ENCODE data around the gene ACR.
A peak's percentile ranks its signal among the peaks of the same experiment; 100 is the strongest.

Gene ACR

GRCh38 chr22:50699001-50699755 lies 38.8 kb upstream of the ACR start:
- no peak for ATAC-seq (replicated peaks; ENCODE audit: extremely low read depth, poor library complexity, severe bottlenecking)
- peaks cover 9% of the 10 kb centered on the region for H3K4me1 Mint-ChIP-seq
- no peak for DNase-seq (ENCODE audit: low spot score in 2 of 2)
- no peak overlapping the region for H3K4me3 Mint-ChIP-seq
- H3K36me3 Mint-ChIP-seq (ENCODE audit: insufficient read depth) = peaks cover 1% of the 10 kb centered on the region
- H3K27ac Mint-ChIP-seq (ENCODE audit: low read depth) = no peak overlapping the region
- no peaks in the 10 kb centered on the region for H3K27me3 Mint-ChIP-seq
- H3K9me3 Mint-ChIP-seq = no peaks in the 10 kb centered on the region

GRCh38 chr22:50699756-50700386 lies 38.1 kb upstream of the ACR start:
- Mint-ChIP-seq H3K27me3 (no peaks in the 10 kb centered on the region), H3K4me3 (no peak overlapping the region), H3K4me1 (peaks cover 9% of the 10 kb centered on the region), H3K36me3 (ENCODE audit: insufficient read depth) (peaks cover 1% of the 10 kb centered on the region), H3K27ac (ENCODE audit: low read depth) (no peak overlapping the region), H3K9me3 (no peaks in the 10 kb centered on the region)
- no peak for ATAC-seq (replicated peaks; ENCODE audit: extremely low read depth, poor library complexity, severe bottlenecking)
- DNase-seq (ENCODE audit: low spot score in 2 of 2) = no peak

GRCh38 chr22:50700387-50701075 lies 37.5 kb upstream of the ACR start:
- Mint-ChIP-seq H3K27me3 (no peaks in the 10 kb centered on the region), H3K9me3 (no peaks in the 10 kb centered on the region), H3K27ac (ENCODE audit: low read depth) (no peak overlapping the region), H3K36me3 (ENCODE audit: insufficient read depth) (peaks cover 1% of the 10 kb centered on the region), H3K4me1 (peaks cover 9% of the 10 kb centered on the region), H3K4me3 (no peak overlapping the region)
- ATAC-seq (replicated peaks; ENCODE audit: extremely low read depth, poor library complexity, severe bottlenecking) = no peak
- DNase-seq (ENCODE audit: low spot score in 2 of 2) = no peak

- no peak for DNase-seq (ENCODE audit: low spot score in 2 of 2)
- no peaks in the 10 kb centered on the region for H3K9me3 Mint-ChIP-seq
- H3K36me3 Mint-ChIP-seq (ENCODE audit: insufficient read depth) = peaks cover 1% of the 10 kb centered on the region
- no peak for ATAC-seq (replicated peaks; ENCODE audit: extremely low read depth, poor library complexity, severe bottlenecking)
- no peak overlapping the region for H3K4me3 Mint-ChIP-seq
- H3K27ac Mint-ChIP-seq (ENCODE audit: low read depth) = no peak overlapping the region
- no peaks in the 10 kb centered on the region for H3K27me3 Mint-ChIP-seq
- peaks cover 9% of the 10 kb centered on the region for H3K4me1 Mint-ChIP-seq
Observed at GRCh38 chr22:50701076-50701419, 37.0 kb upstream of the ACR start.

DNA sequence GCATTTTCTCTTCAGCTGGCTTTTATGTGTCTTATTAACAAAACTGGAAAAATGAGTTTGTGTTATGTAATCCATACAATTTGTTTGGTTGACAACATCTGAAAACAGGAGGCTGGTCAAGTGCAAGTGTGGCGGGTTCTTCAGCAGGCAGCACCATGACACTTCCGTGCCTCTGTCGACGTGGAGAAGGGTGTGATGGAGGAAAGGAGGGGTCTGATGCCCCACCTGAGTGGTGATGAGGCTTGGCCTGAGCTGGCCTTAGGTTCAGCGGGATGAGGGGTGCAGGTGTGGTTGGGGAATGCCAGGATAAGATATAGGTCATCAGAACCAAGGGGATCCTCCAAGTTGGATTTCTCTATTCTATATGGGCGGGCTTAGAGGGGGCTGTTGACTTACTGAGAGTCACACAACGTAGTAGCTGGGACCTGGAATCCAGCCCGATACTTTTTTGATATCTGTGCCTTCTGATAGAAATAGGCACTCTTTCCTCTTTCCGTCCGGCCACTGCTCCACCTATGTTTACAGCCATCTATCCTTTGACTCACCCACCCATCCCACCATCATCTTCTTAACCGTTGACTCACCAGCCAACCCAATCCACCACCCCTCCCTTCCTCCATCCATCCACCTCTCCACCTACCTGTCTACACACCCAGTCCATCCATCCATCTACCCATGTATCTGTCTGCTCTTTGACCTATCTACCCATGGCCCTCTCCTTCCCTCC lies 36.4 kb upstream of the ACR start:
- Mint-ChIP-seq H3K36me3 (ENCODE audit: insufficient read depth) (peaks cover 1% of the 10 kb centered on the region), H3K4me1 (peaks cover 9% of the 10 kb centered on the region), H3K27me3 (no peaks in the 10 kb centered on the region), H3K27ac (ENCODE audit: low read depth) (no peak overlapping the region), H3K4me3 (no peak overlapping the region), H3K9me3 (no peaks in the 10 kb centered on the region)
- ATAC-seq (replicated peaks; ENCODE audit: extremely low read depth, poor library complexity, severe bottlenecking) (no peak), DNase-seq (ENCODE audit: low spot score in 2 of 2) (no peak)

GRCh38 chr22:50702261-50702671 lies 35.7 kb upstream of the ACR start:
- Mint-ChIP-seq H3K36me3 (ENCODE audit: insufficient read depth) (peaks cover 1% of the 10 kb centered on the region), H3K9me3 (no peaks in the 10 kb centered on the region), H3K27ac (ENCODE audit: low read depth) (peak overlapping the region; percentile 9), H3K4me3 (no peak overlapping the region), H3K4me1 (peaks cover 9% of the 10 kb centered on the region), H3K27me3 (peaks cover 1% of the 10 kb centered on the region)
- no peak for ATAC-seq (replicated peaks; ENCODE audit: extremely low read depth, poor library complexity, severe bottlenecking)
- DNase-seq (ENCODE audit: low spot score in 2 of 2) = no peak

GRCh38 chr22:50702821-50703725 lies 34.9 kb upstream of the ACR start:
- no peak for ATAC-seq (replicated peaks; ENCODE audit: extremely low read depth, poor library complexity, severe bottlenecking)
- H3K36me3 Mint-ChIP-seq (ENCODE audit: insufficient read depth) = peaks cover 1% of the 10 kb centered on the region
- peaks cover 9% of the 10 kb centered on the region for H3K4me1 Mint-ChIP-seq
- peak overlapping the region; percentile 9 for H3K27ac Mint-ChIP-seq (ENCODE audit: low read depth)
- no peak overlapping the region for H3K4me3 Mint-ChIP-seq
- no peak for DNase-seq (ENCODE audit: low spot score in 2 of 2)
- H3K9me3 Mint-ChIP-seq = no peaks in the 10 kb centered on the region
- peaks cover 9% of the 10 kb centered on the region for H3K27me3 Mint-ChIP-seq

DNA sequence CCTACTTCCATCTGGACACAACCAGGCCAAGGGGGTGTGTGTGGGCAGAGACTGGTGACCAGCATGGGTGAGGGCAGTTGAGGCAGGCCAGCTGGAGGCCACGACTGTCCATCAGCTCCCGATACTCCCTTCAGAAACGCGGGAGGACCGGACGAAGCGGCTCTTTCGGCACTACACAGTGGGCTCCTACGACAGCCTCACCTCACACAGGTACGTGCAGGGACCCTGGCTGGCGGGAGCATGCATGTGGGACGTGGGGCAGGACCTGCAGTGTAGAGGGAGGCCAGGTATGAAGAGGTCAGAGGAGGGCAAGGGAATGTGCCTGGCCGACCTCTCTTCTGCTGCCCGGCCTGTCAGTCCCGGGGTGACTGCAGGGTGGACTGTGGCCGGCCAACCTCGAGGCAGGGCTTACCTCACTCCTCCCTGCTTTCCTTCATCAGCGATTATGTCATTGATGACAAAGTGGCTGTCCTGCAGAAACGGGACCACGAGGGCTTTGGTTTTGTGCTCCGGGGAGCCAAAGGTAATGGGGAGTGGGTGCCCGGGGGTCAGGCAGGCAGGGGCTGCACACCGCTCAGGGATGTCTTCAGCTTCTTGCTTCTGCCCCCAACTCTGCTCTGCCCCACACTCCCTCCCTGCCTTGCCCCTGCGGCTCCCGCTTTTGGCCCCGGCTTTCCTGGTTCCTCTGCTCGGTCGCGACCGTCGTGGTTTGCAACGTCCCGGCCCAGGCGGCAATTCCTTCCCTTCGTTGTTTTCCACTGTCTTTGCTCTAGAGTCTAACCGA lies 34.1 kb upstream of the ACR start:
- Mint-ChIP-seq H3K27ac (ENCODE audit: low read depth) (no peak overlapping the region), H3K4me1 (peaks cover 9% of the 10 kb centered on the region), H3K27me3 (peaks cover 18% of the 10 kb centered on the region), H3K36me3 (ENCODE audit: insufficient read depth) (peaks cover 1% of the 10 kb centered on the region), H3K9me3 (no peaks in the 10 kb centered on the region), H3K4me3 (no peak overlapping the region)
- ATAC-seq (replicated peaks; ENCODE audit: extremely low read depth, poor library complexity, severe bottlenecking) (no peak), DNase-seq (ENCODE audit: low spot score in 2 of 2) (no peak)

GRCh38 chr22:50704510-50705218 lies 33.3 kb upstream of the ACR start:
- Mint-ChIP-seq H3K27me3 (peaks cover 20% of the 10 kb centered on the region), H3K27ac (ENCODE audit: low read depth) (no peak overlapping the region), H3K4me1 (peaks cover 9% of the 10 kb centered on the region), H3K36me3 (ENCODE audit: insufficient read depth) (peaks cover 1% of the 10 kb centered on the region), H3K4me3 (no peak overlapping the region), H3K9me3 (no peaks in the 10 kb centered on the region)
- no peak for DNase-seq (ENCODE audit: low spot score in 2 of 2)
- ATAC-seq (replicated peaks; ENCODE audit: extremely low read depth, poor library complexity, severe bottlenecking) = no peak

DNA sequence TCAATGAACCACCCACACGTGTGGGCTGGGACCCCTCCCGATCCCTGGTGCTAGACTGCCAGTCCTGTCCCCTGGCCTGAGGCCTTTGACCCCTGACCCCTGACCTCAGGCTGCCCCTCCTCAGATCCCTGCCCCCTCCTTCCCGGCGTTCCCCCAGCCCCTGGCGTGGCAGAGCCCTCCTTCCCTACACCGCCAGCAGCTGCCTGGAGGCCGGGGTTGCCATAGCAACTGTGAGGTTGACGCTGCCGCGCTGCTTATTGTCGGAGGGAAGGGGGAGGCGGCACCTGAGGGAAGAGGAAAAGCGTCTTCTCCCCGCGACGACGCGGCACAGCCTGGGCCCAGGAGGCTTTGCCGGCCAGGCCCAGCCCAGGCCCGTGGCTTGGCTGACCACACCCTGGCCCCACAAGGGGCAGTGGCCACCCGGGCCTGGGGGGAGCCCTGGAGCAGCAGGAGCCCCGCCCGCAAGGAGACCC lies 32.7 kb upstream of the ACR start:
- Mint-ChIP-seq H3K27me3 (peaks cover 20% of the 10 kb centered on the region), H3K4me1 (peaks cover 9% of the 10 kb centered on the region), H3K4me3 (no peak overlapping the region), H3K9me3 (no peaks in the 10 kb centered on the region), H3K27ac (ENCODE audit: low read depth) (no peak overlapping the region), H3K36me3 (ENCODE audit: insufficient read depth) (peaks cover 1% of the 10 kb centered on the region)
- DNase-seq (ENCODE audit: low spot score in 2 of 2) (no peak), ATAC-seq (replicated peaks; ENCODE audit: extremely low read depth, poor library complexity, severe bottlenecking) (no peak)

DNA sequence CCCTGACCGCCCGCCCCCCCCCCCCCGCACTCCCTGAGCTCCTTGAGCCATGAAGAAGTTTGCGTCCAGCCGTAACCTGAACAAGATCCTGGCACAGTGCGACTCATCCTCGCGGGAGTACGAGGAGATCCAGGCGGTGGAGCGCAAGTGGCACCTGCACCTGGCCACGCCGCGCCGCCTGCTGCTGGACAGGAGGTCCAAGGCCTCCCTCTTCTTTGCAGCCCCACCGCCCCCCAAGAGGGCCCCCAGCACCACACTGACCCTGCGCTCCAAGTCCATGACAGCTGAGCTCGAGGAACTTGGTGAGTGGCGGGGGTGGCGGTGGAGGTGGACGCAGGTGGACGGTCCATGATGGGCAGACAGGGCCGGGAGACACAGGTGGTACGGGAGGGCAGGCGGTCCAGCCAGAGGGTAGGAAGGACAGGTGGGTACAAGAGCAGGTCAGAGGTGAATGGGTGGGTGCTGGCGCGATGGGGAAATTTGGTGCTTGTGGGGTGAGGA lies 32.1 kb upstream of the ACR start:
- Mint-ChIP-seq H3K9me3 (peaks cover 3% of the 10 kb centered on the region), H3K4me3 (no peak overlapping the region), H3K36me3 (ENCODE audit: insufficient read depth) (peaks cover 1% of the 10 kb centered on the region), H3K4me1 (peaks cover 9% of the 10 kb centered on the region), H3K27ac (ENCODE audit: low read depth) (no peak overlapping the region), H3K27me3 (peaks cover 20% of the 10 kb centered on the region)
- no peak for ATAC-seq (replicated peaks; ENCODE audit: extremely low read depth, poor library complexity, severe bottlenecking)
- no peak for DNase-seq (ENCODE audit: low spot score in 2 of 2)

Data from central memory CD8-positive, alpha-beta T cell (primary cell).